SK-N-SH (cell line): Measurements from ENCODE around the gene GALM. TPM values are rescaled to one million over a fixed set of nuclear protein-coding genes. Genes with fewer than 3 reads are reported as not detected.

Experiments
- CTCF ChIA-PET: fragments of 300-600, 350-600 bp; formaldehyde crosslinking; extraction: SDS; loops from one replicate; lab custom pipeline; 2021; lab: Yijun Ruan, JAX
- POLR2A ChIA-PET: fragments of 350-600 bp; sonication (Branson Sonifier 250); formaldehyde crosslinking; extraction: SDS; loops from one replicate; lab custom pipeline; 2020; ENCODE audit warnings: antibody characterized with exemption, inconsistent platforms; lab: Yijun Ruan, JAX
- DNase-seq: peaks from one replicate; pipeline ENCODE4 v3.0.0; 2012
- H2AFZ ChIP-seq: fragments of 200-600 bp; sonication (generic); 2 replicates; pipeline ENCODE4 v1.8.1; 2016; ENCODE audit warnings: antibody characterized with exemption, mild to moderate bottlenecking, low read depth
- H3F3A ChIP-seq: fragments of 200-600 bp; sonication (generic); replicated peaks from 2 replicates; pipeline ENCODE3; 2016; ENCODE audit warnings: antibody characterized with exemption, mild to moderate bottlenecking; ENCODE audit not compliant: insufficient read depth
- H3K27ac ChIP-seq, 2 experiments: fragments of 200-500 bp in 1 of 2; fragments of 200-600 bp in 1 of 2; sonication (Bioruptor generic) in 1 of 2; sonication (generic), shearing (Covaris generic) in 1 of 2; 2 replicates each; pipeline versions ENCODE4 v1.5.1 to v1.6.1; 2014 to 2016; ENCODE audit warnings: low read depth in 2 of 2, inconsistent platforms in 1 of 2, low read length in 1 of 2, mild to moderate bottlenecking in 1 of 2, mixed read lengths in 1 of 2
- H3K27me3 ChIP-seq: fragments of 200-600 bp; sonication (generic), shearing (Covaris generic); 2 replicates; pipeline ENCODE4 v1.6.1; 2016; ENCODE audit warnings: mixed run types; ENCODE audit not compliant: insufficient read depth
- H3K36me3 ChIP-seq, 2 experiments: fragments of 200-500 bp in 1 of 2; fragments of 200-600 bp in 1 of 2; sonication (Bioruptor generic) in 1 of 2; sonication (generic) in 1 of 2; replicated peaks in 1 of 2; 2 replicates each; pipeline versions ENCODE3 to v1.5.1; 2014 to 2016; ENCODE audit warnings: low read length in 1 of 2, mild to moderate bottlenecking in 1 of 2; ENCODE audit not compliant: insufficient read depth in 2 of 2, control insufficient read depth in 1 of 2
- H3K4me1 ChIP-seq, 2 experiments: fragments of 200-500 bp in 1 of 2; fragments of 200-600 bp in 1 of 2; sonication (Bioruptor generic) in 1 of 2; sonication (generic), shearing (Covaris generic) in 1 of 2; 2 replicates each; pipeline versions ENCODE4 v1.5.1 to v1.6.1; 2014 to 2016; ENCODE audit warnings: low read depth in 1 of 2, low read length in 1 of 2, mixed run types in 1 of 2; ENCODE audit not compliant: insufficient read depth in 2 of 2, control insufficient read depth in 1 of 2
- H3K4me2 ChIP-seq: fragments of 200-600 bp; sonication (generic), shearing (Covaris generic); 2 replicates; pipeline ENCODE4 v1.6.1; 2017; ENCODE audit warnings: mixed run types
- H3K4me3 ChIP-seq, 2 experiments: fragments of 200-500 bp in 1 of 2; fragments of 200-600 bp in 1 of 2; sonication (Bioruptor generic) in 1 of 2; sonication (generic), shearing (Covaris generic) in 1 of 2; 2 replicates each; pipeline versions ENCODE4 v1.5.1 to v1.8.1; 2014 to 2016; ENCODE audit warnings: low read depth in 2 of 2, inconsistent platforms in 1 of 2, low read length in 1 of 2, mild to moderate bottlenecking in 1 of 2, mixed read lengths in 1 of 2, moderate library complexity in 1 of 2
- H3K79me2 ChIP-seq: fragments of 200-600 bp; sonication (generic); 2 replicates; pipeline ENCODE4 v1.8.1; 2017; ENCODE audit warnings: mild to moderate bottlenecking; ENCODE audit not compliant: insufficient read depth
- H3K9ac ChIP-seq: fragments of 200-600 bp; sonication (generic); 2 replicates; pipeline ENCODE4 v1.6.1; 2017; ENCODE audit warnings: mixed run types
- H3K9me2 ChIP-seq: fragments of 200-600 bp; sonication (generic); 2 replicates; pipeline ENCODE4 v1.6.1; 2017; ENCODE audit warnings: mixed run types
- H3K9me3 ChIP-seq: fragments of 200-600 bp; sonication (generic); 2 replicates; pipeline ENCODE4 v1.6.1; 2017; ENCODE audit warnings: mixed run types, mild to moderate bottlenecking, moderate library complexity
- H4K20me1 ChIP-seq: fragments of 200-600 bp; sonication (generic); 2 replicates; pipeline ENCODE4 v1.6.1; 2017; ENCODE audit warnings: mild to moderate bottlenecking, mixed run types; ENCODE audit not compliant: insufficient read depth
- CHD2 ChIP-seq: fragments of 150-350 bp; IDR thresholded peaks from 2 replicates; pipeline ENCODE4 v1.6.1; 2018; ENCODE audit warnings: low read length; ENCODE audit not compliant: partially characterized antibody
- EP300 ChIP-seq, 2 experiments: IDR thresholded peaks; 2 replicates each; pipeline versions ENCODE4 v1.4.0 to v1.6.1; 2012; ENCODE audit warnings: borderline replicate concordance in 1 of 2, low read depth in 1 of 2, low read length in 1 of 2
- EZH2phosphoT487 ChIP-seq: fragments of 200-600 bp; sonication (generic); IDR thresholded peaks from 2 replicates; pipeline ENCODE4 v1.6.1; 2017; ENCODE audit warnings: low read depth, mixed run types, mild to moderate bottlenecking, antibody characterized with exemption, moderate library complexity, borderline replicate concordance
- FOSL2 ChIP-seq: IDR thresholded peaks from 2 replicates; pipeline ENCODE4 v1.4.0; 2012; ENCODE audit warnings: low read depth, mild to moderate bottlenecking, moderate library complexity, borderline replicate concordance
- FOXJ3 ChIP-seq: sonication (generic); formaldehyde crosslinking; IDR thresholded peaks from 2 replicates; pipeline ENCODE4 v1.5.1; 2020; ENCODE audit warnings: mild to moderate bottlenecking, missing genetic modification reagents
- FOXM1 ChIP-seq: IDR thresholded peaks from 2 replicates; pipeline ENCODE4 v1.4.0; 2012; ENCODE audit warnings: low read depth, mild to moderate bottlenecking
- GABPA ChIP-seq: IDR thresholded peaks from 2 replicates; pipeline ENCODE4 v1.4.0; 2012; ENCODE audit warnings: low read depth, mild to moderate bottlenecking
- MEF2A ChIP-seq: IDR thresholded peaks from 2 replicates; pipeline ENCODE4 v1.4.0; 2012; ENCODE audit warnings: low read depth, borderline replicate concordance
- MXI1 ChIP-seq: IDR thresholded peaks from 2 replicates; pipeline ENCODE4 v1.6.1; 2012; ENCODE audit warnings: mild to moderate bottlenecking, low read depth, low read length, improper control_type of control experiment
- PBX3 ChIP-seq: IDR thresholded peaks from 2 replicates; pipeline ENCODE4; 2012
- RAD21 ChIP-seq: IDR thresholded peaks from 2 replicates; pipeline ENCODE4 v1.6.1; 2012; ENCODE audit warnings: mild to moderate bottlenecking, low read length
- RCOR1 ChIP-seq: fragments of 150-350 bp; IDR thresholded peaks from 2 replicates; pipeline ENCODE4 v1.6.1; 2017; ENCODE audit warnings: antibody characterized with exemption, low read length
- SIN3A ChIP-seq: IDR thresholded peaks from 2 replicates; pipeline ENCODE4 v1.6.1; 2012; ENCODE audit warnings: low read depth, mild to moderate bottlenecking, low read length, moderate library complexity, borderline replicate concordance
- TAF1 ChIP-seq: IDR thresholded peaks from 2 replicates; pipeline ENCODE4 v1.6.1; 2012; ENCODE audit warnings: low read depth, mild to moderate bottlenecking, low read length, moderate library complexity, borderline replicate concordance
- USF2 ChIP-seq: fragments of 150-350 bp; IDR thresholded peaks from 2 replicates; pipeline ENCODE4 v1.6.1; 2017; ENCODE audit warnings: antibody characterized with exemption, low read length, low read depth, borderline replicate concordance
- WGBS: methylation state at CpG from one replicate; pipeline ENCODE4 v1.1.6; 2017; ENCODE audit warnings: low lambda C conversion rate; 5-methylcytosine and 5-hydroxymethylcytosine counted together
- polyA plus RNA-seq, 3 experiments: library from polyadenylated mRNA; depleted of rRNA; stranded (reverse); fragments of >200 nt; gene quantifications; 2 replicates each; pipeline ENCODE4 v1.2.3, GENCODE V29; 2012
- TF ChIP-seq, protein P1 (sequence below): fragments of 200-600 bp; sonication (generic); IDR thresholded peaks from 2 replicates; pipeline ENCODE4 v1.6.1; 2017; ENCODE audit warnings: antibody characterized with exemption, mild to moderate bottlenecking, moderate library complexity
- TF ChIP-seq, protein P2 (sequence below): IDR thresholded peaks from 2 replicates; pipeline ENCODE4 v1.4.0; 2012; ENCODE audit warnings: low read depth, borderline replicate concordance

GALM gene
- polyA plus RNA-seq, 1 of the 3 experiments (the other 2 are of a cell fraction), result 17.9 TPM

DNA sequence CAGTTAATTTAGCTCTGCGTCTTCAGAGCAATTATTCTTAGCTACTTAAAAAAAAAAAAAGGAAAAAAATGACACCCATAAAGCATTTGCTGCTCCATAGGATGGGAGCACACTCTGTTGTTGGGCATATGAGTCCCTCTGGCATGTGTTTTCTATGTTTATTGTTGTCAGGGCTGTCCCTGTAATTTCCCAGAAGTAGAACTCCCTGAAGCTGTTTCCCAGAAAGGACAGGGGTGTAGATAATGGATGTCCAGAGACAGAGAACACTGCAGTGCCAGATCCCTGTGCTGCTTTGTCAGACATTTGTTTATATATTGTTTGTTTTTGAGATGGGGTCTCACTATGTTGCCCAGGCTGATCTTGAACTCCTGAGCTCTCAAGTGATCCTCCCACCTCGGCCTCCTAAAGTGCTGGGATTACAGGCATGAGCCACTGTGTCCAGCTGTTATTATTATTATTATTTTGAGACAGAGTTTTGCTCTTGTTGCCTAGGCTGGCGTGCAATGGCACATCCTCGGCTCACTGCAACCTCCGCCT, 32.6 kb downstream of the GALM start:
- TF ChIP-seq USF2 (no peak), RCOR1 (no peak), PBX3 (no peak), MEF2A (no peak), FOXJ3 (CRISPR knock-in tag) (no peak), CHD2 (no peak), EP300 (IDR thresholded peaks at IDR 0.05; ENCODE audit: borderline replicate concordance in 1 of 2, low read depth in 1 of 2, low read length in 1 of 2) (no peak), FOSL2 (no peak), SIN3A (no peak), RAD21 (no peak), TAF1 (no peak), GABPA (no peak), EZH2phosphoT487 (no peak), MXI1 (no peak), FOXM1 (no peak)
- TF ChIP-seq, protein P1, sequence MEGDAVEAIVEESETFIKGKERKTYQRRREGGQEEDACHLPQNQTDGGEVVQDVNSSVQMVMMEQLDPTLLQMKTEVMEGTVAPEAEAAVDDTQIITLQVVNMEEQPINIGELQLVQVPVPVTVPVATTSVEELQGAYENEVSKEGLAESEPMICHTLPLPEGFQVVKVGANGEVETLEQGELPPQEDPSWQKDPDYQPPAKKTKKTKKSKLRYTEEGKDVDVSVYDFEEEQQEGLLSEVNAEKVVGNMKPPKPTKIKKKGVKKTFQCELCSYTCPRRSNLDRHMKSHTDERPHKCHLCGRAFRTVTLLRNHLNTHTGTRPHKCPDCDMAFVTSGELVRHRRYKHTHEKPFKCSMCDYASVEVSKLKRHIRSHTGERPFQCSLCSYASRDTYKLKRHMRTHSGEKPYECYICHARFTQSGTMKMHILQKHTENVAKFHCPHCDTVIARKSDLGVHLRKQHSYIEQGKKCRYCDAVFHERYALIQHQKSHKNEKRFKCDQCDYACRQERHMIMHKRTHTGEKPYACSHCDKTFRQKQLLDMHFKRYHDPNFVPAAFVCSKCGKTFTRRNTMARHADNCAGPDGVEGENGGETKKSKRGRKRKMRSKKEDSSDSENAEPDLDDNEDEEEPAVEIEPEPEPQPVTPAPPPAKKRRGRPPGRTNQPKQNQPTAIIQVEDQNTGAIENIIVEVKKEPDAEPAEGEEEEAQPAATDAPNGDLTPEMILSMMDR, result no peak
- TF ChIP-seq, protein P2, sequence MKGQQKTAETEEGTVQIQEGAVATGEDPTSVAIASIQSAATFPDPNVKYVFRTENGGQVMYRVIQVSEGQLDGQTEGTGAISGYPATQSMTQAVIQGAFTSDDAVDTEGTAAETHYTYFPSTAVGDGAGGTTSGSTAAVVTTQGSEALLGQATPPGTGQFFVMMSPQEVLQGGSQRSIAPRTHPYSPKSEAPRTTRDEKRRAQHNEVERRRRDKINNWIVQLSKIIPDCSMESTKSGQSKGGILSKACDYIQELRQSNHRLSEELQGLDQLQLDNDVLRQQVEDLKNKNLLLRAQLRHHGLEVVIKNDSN, result no peak
- Histone ChIP-seq H3K27me3 (no peaks in the 10 kb centered on the region), H3K9ac (no peak overlapping the region), H3K27ac (no peak overlapping the region), H3K4me3 (no peak overlapping the region), H3F3A (peaks cover 13% of the 10 kb centered on the region), H4K20me1 (no peaks in the 10 kb centered on the region), H3K36me3 (no peaks in the 10 kb centered on the region), H3K4me2 (no peak overlapping the region), H2AFZ (no peak overlapping the region), H3K9me2 (no peaks in the 10 kb centered on the region), H3K4me1 (peaks cover 0 to 5% of the 10 kb centered on the region in 2 experiments; a peak in 2 of 4 replicates), H3K9me3 (no peaks in the 10 kb centered on the region), H3K79me2 (no peaks in the 10 kb centered on the region)
- no peak for DNase-seq
- 91% methylated on average over 5 of the region's 5 CpGs for WGBS
- ChIA-PET CTCF (interaction anchor here (0.6 to 1.4 kb wide), 4 partner anchors 10 to 117 kb away, joined by 3 read pairs; no protein-coding TSS in a partner anchor), POLR2A (no interaction called here)
